NB4 (cell line): ENCODE results near the gene PGR.

Source experiments
- DNase-seq: peaks from one replicate; pipeline ENCODE4 v3.0.0; 2010; ENCODE audit warnings: low read depth
- H3K4me3 ChIP-seq: one replicate; pipeline ENCODE4 v1.5.1; 2011; ENCODE audit warnings: mild to moderate bottlenecking, low read depth, low read length, moderate library complexity
- MAX ChIP-seq: IDR thresholded peaks from 2 replicates; pipeline ENCODE4 v1.6.1; 2011; ENCODE audit warnings: low read depth, low read length
- MYC ChIP-seq: IDR thresholded peaks from 2 replicates; pipeline ENCODE4 v1.6.1; 2011; ENCODE audit warnings: low read depth, low read length
- POLR2A ChIP-seq: IDR thresholded peaks from 2 replicates; pipeline ENCODE4 v1.6.1; 2011; ENCODE audit warnings: mild to moderate bottlenecking; ENCODE audit not compliant: insufficient read length; ENCODE audit errors: extremely low read depth
- TF ChIP-seq, protein P1 (sequence below): IDR thresholded peaks from one replicate; pipeline ENCODE4 v1.5.1; 2012; ENCODE audit warnings: low read depth, low read length

PGR gene

DNA sequence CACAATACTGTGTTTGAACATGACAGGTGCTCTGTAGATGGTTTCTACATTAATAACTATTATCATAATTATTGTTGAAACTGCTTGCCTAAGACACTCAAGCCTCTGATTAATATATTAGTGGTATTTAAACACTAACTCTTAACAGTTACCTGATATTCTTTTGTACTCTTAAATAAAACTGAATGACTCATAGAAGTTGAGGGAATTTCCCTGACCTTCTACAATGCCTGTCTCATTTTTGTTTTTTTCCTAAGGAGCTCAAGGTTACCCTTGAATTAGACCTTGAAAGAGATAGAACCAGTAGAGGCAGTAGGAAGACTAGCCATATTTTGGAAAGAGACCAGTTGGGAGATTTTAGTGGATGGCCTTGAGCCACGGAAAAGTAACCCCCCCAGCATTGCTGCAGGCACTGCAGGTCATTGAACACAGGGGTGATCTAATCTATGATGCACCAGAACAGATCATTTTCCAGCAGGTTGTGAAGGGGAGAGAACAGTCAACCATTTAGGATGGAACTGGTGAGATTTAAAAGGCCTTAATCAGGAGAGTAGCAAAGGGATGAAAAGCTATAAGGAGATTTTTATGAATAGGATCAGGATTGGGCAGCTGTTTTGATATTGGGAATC lies 148.3 kb downstream of the PGR start:
- TF ChIP-seq MYC (no peak), POLR2A (no peak), MAX (no peak)
- TF ChIP-seq, protein P1, sequence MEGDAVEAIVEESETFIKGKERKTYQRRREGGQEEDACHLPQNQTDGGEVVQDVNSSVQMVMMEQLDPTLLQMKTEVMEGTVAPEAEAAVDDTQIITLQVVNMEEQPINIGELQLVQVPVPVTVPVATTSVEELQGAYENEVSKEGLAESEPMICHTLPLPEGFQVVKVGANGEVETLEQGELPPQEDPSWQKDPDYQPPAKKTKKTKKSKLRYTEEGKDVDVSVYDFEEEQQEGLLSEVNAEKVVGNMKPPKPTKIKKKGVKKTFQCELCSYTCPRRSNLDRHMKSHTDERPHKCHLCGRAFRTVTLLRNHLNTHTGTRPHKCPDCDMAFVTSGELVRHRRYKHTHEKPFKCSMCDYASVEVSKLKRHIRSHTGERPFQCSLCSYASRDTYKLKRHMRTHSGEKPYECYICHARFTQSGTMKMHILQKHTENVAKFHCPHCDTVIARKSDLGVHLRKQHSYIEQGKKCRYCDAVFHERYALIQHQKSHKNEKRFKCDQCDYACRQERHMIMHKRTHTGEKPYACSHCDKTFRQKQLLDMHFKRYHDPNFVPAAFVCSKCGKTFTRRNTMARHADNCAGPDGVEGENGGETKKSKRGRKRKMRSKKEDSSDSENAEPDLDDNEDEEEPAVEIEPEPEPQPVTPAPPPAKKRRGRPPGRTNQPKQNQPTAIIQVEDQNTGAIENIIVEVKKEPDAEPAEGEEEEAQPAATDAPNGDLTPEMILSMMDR: no peak
- no peak for DNase-seq
- no peak overlapping the region for H3K4me3 ChIP-seq

DNA sequence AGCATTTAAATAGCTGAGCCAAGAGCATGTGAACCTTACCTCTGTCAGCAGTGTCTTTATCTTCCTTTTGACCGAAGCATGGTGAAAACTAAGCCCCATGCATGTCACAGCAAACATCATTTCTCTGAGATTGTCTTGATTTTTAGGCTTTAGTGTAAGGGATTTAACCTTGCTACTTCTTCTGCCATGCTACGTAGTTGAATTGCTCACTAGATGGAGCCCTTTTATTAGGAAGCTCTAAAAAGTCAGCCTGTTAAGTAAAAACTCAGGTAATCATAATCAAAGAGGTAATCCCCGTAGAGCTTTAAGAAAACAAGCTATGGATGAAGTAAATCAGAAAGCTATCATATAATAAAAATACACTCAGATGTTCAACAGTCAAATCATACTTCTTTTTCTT lies 149.5 kb downstream of the PGR start:
- no peak overlapping the region for H3K4me3 ChIP-seq
- no peak for TF ChIP-seq MYC
- TF ChIP-seq, protein P1: peak; percentile 11
- peak; percentile 5 for DNase-seq
